Right atrium auricular region (tissue), 2 donors: ENCODE data around the gene USP37. TPM values are rescaled to one million over a fixed set of nuclear protein-coding genes. Genes with fewer than 3 reads are reported as not detected.

ENCODE experiments used
- DNase-seq: peaks from one replicate; pipeline ENCODE4 v3.0.0-alpha.2; 2019; ENCODE audit warnings: low spot score
- H3K27ac ChIP-seq, 2 donors: fragments of 200-600 bp; sonication (generic); 1 replicate in 1 of 2; 2 replicates in 1 of 2; pipeline ENCODE4 v1.5.1; 2016 to 2019
- H3K27me3 ChIP-seq, 2 donors: fragments of 200-600 bp; sonication (generic); one replicate each; pipeline versions ENCODE4 v1.5.1 to v1.6.0; 2017 to 2019
- H3K36me3 ChIP-seq: fragments of 200-600 bp; sonication (generic); one replicate; pipeline ENCODE4 v1.5.1; 2016
- H3K4me1 ChIP-seq, 2 donors: fragments of 200-600 bp; sonication (generic); one replicate each; pipeline versions ENCODE4 v1.5.1 to v1.6.0; 2017 to 2019
- H3K4me3 ChIP-seq, 2 donors: fragments of 200-600 bp; sonication (generic); 1 replicate in 1 of 2; 2 replicates in 1 of 2; pipeline ENCODE4 v1.5.1; 2017 to 2019; ENCODE audit warnings: mild to moderate bottlenecking in 1 of 2, moderate library complexity in 1 of 2
- H3K9me3 ChIP-seq, 2 donors: fragments of 200-600 bp; sonication (generic); one replicate each; pipeline ENCODE4 v1.5.1; 2019
- CTCF ChIP-seq, 2 donors: fragments of 200-600 bp; sonication (generic); IDR thresholded peaks; one replicate each; pipeline ENCODE4 v1.5.1; 2019; ENCODE audit warnings: antibody characterized with exemption in 2 of 2
- total RNA-seq, 2 donors: library from RNA; depleted of rRNA; stranded (reverse); fragments of >200 nt; gene quantifications; one replicate each; pipeline ENCODE4 v1.1.0, GENCODE V29; 2016

Gene USP37
- total RNA-seq, 2 donors from 2014 or later = 5.2 to 5.3 TPM

GRCh38 chr2:218427741-218428140 is 140.4 kb downstream of the USP37 start:
- Histone ChIP-seq H3K4me1 (no peaks in the 10 kb centered on the region), H3K27me3 (no peaks in the 10 kb centered on the region), H3K9me3 (no peaks in the 10 kb centered on the region), H3K4me3 (no peak overlapping the region), H3K36me3 (no peaks in the 10 kb centered on the region), H3K27ac (no peak overlapping the region)
- TF ChIP-seq CTCF (IDR thresholded peaks at IDR 0.05) = no peak
- no peak for DNase-seq

- H3K27me3 ChIP-seq = no peaks in the 10 kb centered on the region
- H3K27ac ChIP-seq = no peak overlapping the region
- H3K9me3 ChIP-seq = no peaks in the 10 kb centered on the region
- H3K36me3 ChIP-seq = no peaks in the 10 kb centered on the region
- H3K4me1 ChIP-seq = no peaks in the 10 kb centered on the region
- no peak overlapping the region for H3K4me3 ChIP-seq
- TF ChIP-seq CTCF (IDR thresholded peaks at IDR 0.05) = no peak
- DNase-seq = no peak
These were observed 142.6 kb downstream of the USP37 start for GRCh38 chr2:218425531-218425930.

- Histone ChIP-seq H3K4me1 (no peaks in the 10 kb centered on the region), H3K27me3 (no peaks in the 10 kb centered on the region), H3K9me3 (no peaks in the 10 kb centered on the region), H3K36me3 (no peaks in the 10 kb centered on the region), H3K4me3 (no peak overlapping the region), H3K27ac (no peak overlapping the region)
- TF ChIP-seq CTCF (IDR thresholded peaks at IDR 0.05) = no peak
- no peak for DNase-seq
These were observed 144.6 kb downstream of the USP37 start for GRCh38 chr2:218423584-218423983.

GRCh38 chr2:218422403-218423086 is 145.6 kb downstream of the USP37 start:
- Histone ChIP-seq H3K36me3 (no peaks in the 10 kb centered on the region), H3K9me3 (no peaks in the 10 kb centered on the region), H3K4me1 (no peaks in the 10 kb centered on the region), H3K27ac (no peak overlapping the region), H3K27me3 (no peaks in the 10 kb centered on the region), H3K4me3 (no peak overlapping the region)
- DNase-seq = no peak
- no peak for TF ChIP-seq CTCF (IDR thresholded peaks at IDR 0.05)

- Histone ChIP-seq H3K27ac (no peak overlapping the region), H3K27me3 (no peaks in the 10 kb centered on the region), H3K4me3 (no peak overlapping the region), H3K9me3 (no peaks in the 10 kb centered on the region), H3K4me1 (no peaks in the 10 kb centered on the region), H3K36me3 (no peaks in the 10 kb centered on the region)
- TF ChIP-seq CTCF (IDR thresholded peaks at IDR 0.05) = no peak
- no peak for DNase-seq
These were observed 147.1 kb downstream of the USP37 start for GRCh38 chr2:218421027-218421426.

- H3K27me3 ChIP-seq = no peaks in the 10 kb centered on the region
- no peak for DNase-seq
- TF ChIP-seq CTCF (IDR thresholded peaks at IDR 0.05) = no peak
These were observed 148.4 kb downstream of the USP37 start for GRCh38 chr2:218419630-218420216.

More at GRCh38 chr2:218419630-218420216, 148.4 kb downstream of the USP37 start:
- H3K4me3 ChIP-seq = no peak overlapping the region
- no peaks in the 10 kb centered on the region for H3K9me3 ChIP-seq
- H3K4me1 ChIP-seq = no peaks in the 10 kb centered on the region
- no peaks in the 10 kb centered on the region for H3K36me3 ChIP-seq
- H3K27ac ChIP-seq = no peak overlapping the region
